ENCODE results near the gene SFXN4. TPM values are rescaled to one million over a fixed set of nuclear protein-coding genes. Genes with fewer than 3 reads are reported as not detected.

Gene SFXN4
- total and polyA plus RNA-seq, 2 of the 13 experiments (the other 11 are each of a cell fraction or from before 2014, with no cell fraction given), result 47.7 to 64.9 TPM

- TF ChIP-seq ATF6 (CRISPR knock-in tag; conservative IDR thresholded peaks at IDR 0.05) (no peak), ZNF33A (CRISPR knock-in tag; IDR thresholded peaks at IDR 0.05; ENCODE audit: borderline replicate concordance) (peak; percentile 68; the same call in 1 of the 2 replicates), SMC3 (IDR thresholded peaks at IDR 0.05; ENCODE audit: low read length) (no peak), ZNF547 (CRISPR knock-in tag; IDR thresholded peaks at IDR 0.05) (peak; percentile 67), CCAR2 (optimal IDR thresholded peaks at IDR 0.05; ENCODE audit: low read depth, low read length) (no peak), KLF9 (CRISPR knock-in tag; IDR thresholded peaks at IDR 0.05; ENCODE audit: low read depth) (no peak), HMG20B (CRISPR knock-in tag; conservative IDR thresholded peaks at IDR 0.05) (no peak), ZNF775 (CRISPR knock-in tag; IDR thresholded peaks at IDR 0.05; ENCODE audit: borderline replicate concordance) (no peak), DMTF1 (CRISPR knock-in tag; IDR thresholded peaks at IDR 0.05) (no peak), BCLAF1 (IDR thresholded peaks at IDR 0.05) (no peak), ELF3 (CRISPR knock-in tag; IDR thresholded peaks at IDR 0.05) (no peak; the same call in 1 of the 2 replicates), ARNT2 (CRISPR knock-in tag; IDR thresholded peaks at IDR 0.05; ENCODE audit: low read depth) (peak; percentile 53; the same call in 1 of the 2 replicates), ZFP37 (CRISPR knock-in tag; IDR thresholded peaks at IDR 0.05; ENCODE audit: borderline replicate concordance) (no peak), SSRP1 (CRISPR knock-in tag; IDR thresholded peaks at IDR 0.05) (no peak), FOXA1 (IDR thresholded peaks at IDR 0.05) (no peak), FOXA1 (CRISPR knock-in tag; IDR thresholded peaks at IDR 0.05) (peak; percentile 9; the same call in 1 of the 2 replicates), FOXA3 (CRISPR knock-in tag; IDR thresholded peaks at IDR 0.05) (no peak; the same call in 1 of the 2 replicates), NFYC (CRISPR knock-in tag; IDR thresholded peaks at IDR 0.05) (no peak), NR2F1 (CRISPR knock-in tag; IDR thresholded peaks at IDR 0.05) (no peak), GATA4 (IDR thresholded peaks at IDR 0.05; ENCODE audit: borderline replicate concordance, low read depth) (no peak), SP5 (CRISPR knock-in tag; IDR thresholded peaks at IDR 0.05; ENCODE audit: borderline replicate concordance, low read depth) (peak; percentile 47; the same call in 1 of the 2 replicates), YEATS4 (CRISPR knock-in tag; IDR thresholded peaks at IDR 0.05; ENCODE audit: borderline replicate concordance) (peak; percentile 90)
- TF ChIP-seq, protein P1, sequence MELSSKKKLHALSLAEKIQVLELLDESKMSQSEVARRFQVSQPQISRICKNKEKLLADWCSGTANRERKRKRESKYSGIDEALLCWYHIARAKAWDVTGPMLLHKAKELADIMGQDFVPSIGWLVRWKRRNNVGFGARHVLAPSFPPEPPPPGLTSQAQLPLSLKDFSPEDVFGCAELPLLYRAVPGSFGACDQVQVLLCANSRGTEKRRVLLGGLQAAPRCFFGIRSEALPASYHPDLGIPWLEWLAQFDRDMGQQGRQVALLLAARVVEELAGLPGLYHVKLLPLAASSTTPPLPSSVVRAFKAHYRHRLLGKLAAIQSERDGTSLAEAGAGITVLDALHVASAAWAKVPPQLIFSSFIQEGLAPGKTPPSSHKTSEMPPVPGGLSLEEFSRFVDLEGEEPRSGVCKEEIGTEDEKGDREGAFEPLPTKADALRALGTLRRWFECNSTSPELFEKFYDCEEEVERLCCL (CRISPR knock-in tag; IDR thresholded peaks at IDR 0.05; ENCODE audit: borderline replicate concordance), result no peak
These were observed 13.0 kb upstream of the SFXN4 start, which contains the start of gene PRDX3 (continued) for GRCh38 chr10:119178372-119179119.
